Dendritic cell treated with granulocyte-macrophage colony-stimulating factor and Interleukin-4, amounts not matched to agents 40 ng/mL and 50 ng/mL, for 4 days (primary cell): Measurements from ENCODE around the gene CRY2.
"Not testable (repeated sequence)": the region's sequence is repeated elsewhere in the genome, so short reads cannot be mapped to it uniquely, and the experiment has no call there.

Experiments used
- H3K27ac Mint-ChIP-seq: one replicate; pipeline ENCODE4 v1.8.0; 2022; ENCODE audit warnings: mild to moderate bottlenecking, mixed read lengths
- H3K27me3 Mint-ChIP-seq: one replicate; pipeline ENCODE4 v1.8.0; 2022; ENCODE audit warnings: mild to moderate bottlenecking, mixed read lengths
- H3K36me3 Mint-ChIP-seq: one replicate; pipeline ENCODE4 v1.8.0; 2022; ENCODE audit warnings: low read depth, mixed read lengths
- H3K4me1 Mint-ChIP-seq: one replicate; pipeline ENCODE4 v1.8.0; 2022; ENCODE audit warnings: low read depth, mixed read lengths
- H3K4me3 Mint-ChIP-seq: one replicate; pipeline ENCODE4 v1.8.0; 2022; ENCODE audit warnings: mild to moderate bottlenecking, moderate library complexity, mixed read lengths
- H3K9me3 Mint-ChIP-seq: one replicate; pipeline ENCODE4 v1.8.0; 2022; ENCODE audit warnings: mixed read lengths
- intact Hi-C: fragments of 100-400 bp; cut with micrococcal nuclease; formaldehyde crosslinking; loops from one replicate; pipeline ENCODE4 v1.15.0; 2022

The CRY2 gene

DNA sequence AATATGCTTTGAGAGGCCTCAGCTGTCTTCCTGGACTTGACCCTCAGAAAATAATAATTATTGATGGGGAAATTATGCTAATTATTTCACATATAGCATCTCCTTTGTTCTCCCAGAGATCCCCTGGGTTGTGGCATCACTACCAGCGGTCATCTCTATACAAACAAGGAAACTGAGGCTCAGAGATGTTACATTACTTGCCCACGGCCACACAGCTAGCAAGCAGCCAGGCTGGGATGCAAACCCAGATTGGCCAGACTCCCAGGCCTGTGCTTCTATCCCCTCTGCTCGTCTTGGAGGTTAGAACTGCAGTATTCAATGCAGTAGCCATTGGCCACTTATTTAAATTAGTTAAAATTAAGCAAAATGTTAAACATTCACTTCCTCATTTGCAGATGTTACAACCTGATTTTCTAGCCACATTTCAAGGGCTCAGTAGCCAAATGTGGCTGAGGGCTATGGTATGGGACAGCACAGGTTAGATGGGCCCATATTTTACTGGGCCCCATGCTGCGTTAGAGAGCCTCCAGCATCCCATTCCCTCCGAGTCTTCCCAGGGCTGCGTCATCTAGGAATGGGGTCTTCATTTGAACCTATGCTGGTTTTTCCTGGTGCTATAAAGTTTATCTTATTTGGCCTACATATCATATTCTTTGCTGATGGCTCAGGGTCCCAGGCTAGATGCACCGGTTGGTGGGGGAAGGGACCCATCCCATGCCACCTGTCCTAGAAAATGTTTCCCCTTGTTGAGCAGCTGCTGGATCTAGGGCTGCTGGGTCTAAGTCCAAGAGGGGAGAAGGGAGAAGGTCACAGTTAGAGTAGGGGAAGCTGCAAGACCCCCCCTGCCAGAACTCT lies 40.1 kb upstream of the CRY2 start:
- no peak overlapping the region for H3K27ac Mint-ChIP-seq
- H3K36me3 Mint-ChIP-seq = peaks cover 73% of the 10 kb centered on the region
- peaks cover 55% of the 10 kb centered on the region for H3K4me1 Mint-ChIP-seq

DNA sequence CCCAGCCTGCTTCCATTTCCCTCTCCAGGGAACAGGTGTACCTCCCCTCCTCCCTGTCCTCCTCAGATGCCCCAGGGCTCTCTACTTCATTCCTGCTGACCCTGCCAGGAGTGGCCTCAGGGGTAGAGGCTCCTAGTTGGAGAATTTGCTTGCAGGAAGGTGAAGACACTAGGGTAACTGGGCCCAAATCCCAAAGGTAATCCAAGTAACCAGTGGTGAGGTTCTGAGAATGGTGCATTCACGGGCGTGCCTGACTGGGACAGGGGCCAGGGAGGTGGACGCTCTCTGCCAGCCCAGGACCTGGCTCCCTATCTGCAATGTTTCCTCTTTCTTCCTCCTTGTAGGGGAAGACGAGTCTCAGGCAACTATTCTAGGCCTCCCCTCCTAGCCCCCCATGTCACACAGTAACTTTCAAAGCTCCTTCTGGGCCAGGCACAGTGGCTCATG lies 39.5 kb upstream of the CRY2 start:
- Mint-ChIP-seq H3K9me3 (no peaks in the 10 kb centered on the region), H3K36me3 (peaks cover 80% of the 10 kb centered on the region), H3K4me3 (no peak overlapping the region), H3K27ac (no peak overlapping the region), H3K4me1 (peaks cover 55% of the 10 kb centered on the region), H3K27me3 (no peaks in the 10 kb centered on the region)
- intact Hi-C loops = loop anchor here (10.0 kb wide), 1 partner anchor 1243 kb away; the partner anchor contains the start of gene CD82

More for the DNA sequence above, 40.1 kb upstream of the CRY2 start:
- intact Hi-C loops = loop anchor here (10.0 kb wide), 1 partner anchor 1242 kb away; the partner anchor contains the start of gene CD82
- Mint-ChIP-seq H3K9me3 (no peaks in the 10 kb centered on the region), H3K27me3 (no peaks in the 10 kb centered on the region), H3K4me3 (peak overlapping the region; percentile 17)

DNA sequence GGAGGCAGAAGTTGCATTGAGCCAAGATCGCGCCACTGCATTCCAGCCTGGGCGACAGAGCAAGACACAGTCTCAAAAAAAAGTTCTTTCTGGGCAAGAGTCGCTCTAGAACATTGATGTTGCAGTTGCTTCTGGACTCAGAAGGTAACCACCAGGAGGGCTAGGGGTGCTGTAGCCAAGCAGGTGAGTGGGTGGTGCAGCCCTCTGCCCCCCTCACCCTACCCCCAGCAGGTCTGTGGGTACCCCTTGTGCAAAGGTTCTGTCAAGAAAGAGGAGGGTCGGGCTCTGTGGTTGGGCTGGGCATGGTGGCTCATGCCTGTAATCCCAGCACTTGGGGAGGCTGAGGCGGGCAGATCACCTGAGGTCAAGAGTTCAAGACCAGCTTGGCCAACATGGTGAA lies 38.8 kb upstream of the CRY2 start:
- H3K36me3 Mint-ChIP-seq = peaks cover 83% of the 10 kb centered on the region
- H3K4me3 Mint-ChIP-seq, H3K9me3 Mint-ChIP-seq, H3K27me3 Mint-ChIP-seq, H3K27ac Mint-ChIP-seq: not testable (repeated sequence)
- peaks cover 55% of the 10 kb centered on the region for H3K4me1 Mint-ChIP-seq
- intact Hi-C loops = loop anchor here (10.0 kb wide), 1 partner anchor 1244 kb away; the partner anchor contains the start of gene CD82

DNA sequence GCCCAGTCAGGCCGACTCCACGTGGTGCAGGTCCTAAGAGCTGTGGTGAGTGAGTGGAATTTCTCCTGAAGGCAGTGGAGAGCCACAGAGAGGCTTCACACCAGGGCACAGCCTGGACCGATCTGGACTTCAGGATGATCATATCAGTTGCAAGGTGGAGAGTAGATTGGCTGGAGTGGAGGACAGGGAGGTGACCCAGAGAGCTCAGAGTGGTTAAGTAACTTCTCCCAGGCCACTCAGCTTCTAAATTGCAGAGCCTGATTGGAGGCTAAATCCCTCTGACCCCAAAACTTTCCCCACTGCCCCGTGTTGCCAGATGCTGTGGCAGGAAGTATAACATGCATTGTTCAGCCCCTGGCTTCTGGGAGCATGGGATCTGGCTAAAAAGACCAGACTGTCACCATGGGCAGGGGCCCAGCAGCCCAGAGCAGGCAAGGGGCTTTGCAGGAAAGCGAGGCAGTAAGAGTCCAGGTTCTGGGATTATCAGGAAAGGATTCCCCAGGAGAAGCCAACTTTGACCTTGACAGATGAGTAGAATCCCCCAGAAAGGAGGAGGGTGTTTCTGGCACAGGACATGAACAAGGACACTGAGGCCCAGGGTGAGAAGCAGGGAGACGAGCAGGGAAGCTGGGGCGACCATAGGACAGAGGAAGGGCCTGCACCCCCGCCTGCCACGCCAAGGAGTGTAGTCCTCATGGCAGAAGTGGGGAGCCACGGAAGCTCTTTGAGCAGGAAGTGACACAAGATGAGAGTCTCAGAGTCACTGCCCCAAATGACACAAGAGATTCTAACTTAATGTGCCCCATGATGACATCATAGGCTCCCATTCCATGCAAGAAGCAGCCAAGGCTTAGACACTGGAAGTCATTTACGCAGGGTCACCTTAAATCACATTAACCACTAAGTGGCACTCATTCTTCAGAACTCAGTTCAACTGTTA lies 37.5 kb upstream of the CRY2 start:
- peak overlapping the region; percentile 10 for H3K27ac Mint-ChIP-seq
- intact Hi-C loops = loop anchor here (10.0 kb wide), 1 partner anchor 1245 kb away; the partner anchor contains the start of gene CD82
- H3K27me3 Mint-ChIP-seq = no peaks in the 10 kb centered on the region
- H3K9me3 Mint-ChIP-seq = no peaks in the 10 kb centered on the region
- H3K4me1 Mint-ChIP-seq = peaks cover 49% of the 10 kb centered on the region
- peaks cover 75% of the 10 kb centered on the region for H3K36me3 Mint-ChIP-seq
- no peak overlapping the region for H3K4me3 Mint-ChIP-seq

DNA sequence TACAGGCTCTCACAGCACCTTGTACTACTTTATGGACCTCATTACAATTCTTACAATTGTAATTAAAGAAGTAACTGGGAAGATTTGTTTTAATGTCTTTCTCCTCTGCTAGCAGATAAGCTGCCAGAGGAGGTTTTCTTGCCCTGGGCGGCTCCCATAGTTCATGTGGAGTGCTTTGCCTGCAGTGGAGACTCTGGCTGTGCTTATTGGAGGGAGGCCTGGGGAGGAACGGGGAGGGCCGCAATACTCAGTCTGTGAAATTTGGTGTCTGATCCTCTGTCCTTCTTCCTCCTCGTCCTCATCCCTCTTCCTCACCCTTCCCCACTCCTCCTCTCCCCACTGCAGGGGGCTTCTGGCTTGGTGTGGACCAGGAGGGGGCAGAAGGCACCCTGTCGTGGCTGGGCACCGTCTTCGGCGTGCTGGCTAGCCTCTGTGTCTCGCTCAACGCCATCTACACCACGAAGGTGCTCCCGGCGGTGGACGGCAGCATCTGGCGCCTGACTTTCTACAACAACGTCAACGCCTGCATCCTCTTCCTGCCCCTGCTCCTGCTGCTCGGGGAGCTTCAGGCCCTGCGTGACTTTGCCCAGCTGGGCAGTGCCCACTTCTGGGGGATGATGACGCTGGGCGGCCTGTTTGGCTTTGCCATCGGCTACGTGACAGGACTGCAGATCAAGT lies 36.7 kb upstream of the CRY2 start:
- Mint-ChIP-seq H3K4me3 (no peak overlapping the region), H3K36me3 (peaks cover 67% of the 10 kb centered on the region), H3K4me1 (peaks cover 45% of the 10 kb centered on the region), H3K27ac (no peak overlapping the region), H3K27me3 (no peaks in the 10 kb centered on the region), H3K9me3 (no peaks in the 10 kb centered on the region)
- intact Hi-C loops = no loop called here

DNA sequence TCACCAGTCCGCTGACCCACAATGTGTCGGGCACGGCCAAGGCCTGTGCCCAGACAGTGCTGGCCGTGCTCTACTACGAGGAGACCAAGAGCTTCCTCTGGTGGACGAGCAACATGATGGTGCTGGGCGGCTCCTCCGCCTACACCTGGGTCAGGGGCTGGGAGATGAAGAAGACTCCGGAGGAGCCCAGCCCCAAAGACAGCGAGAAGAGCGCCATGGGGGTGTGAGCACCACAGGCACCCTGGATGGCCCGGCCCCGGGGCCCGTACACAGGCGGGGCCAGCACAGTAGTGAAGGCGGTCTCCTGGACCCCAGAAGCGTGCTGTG lies 36.2 kb upstream of the CRY2 start:
- intact Hi-C loops = no loop called here
- peaks cover 40% of the 10 kb centered on the region for H3K4me1 Mint-ChIP-seq
- no peaks in the 10 kb centered on the region for H3K27me3 Mint-ChIP-seq
- no peaks in the 10 kb centered on the region for H3K9me3 Mint-ChIP-seq
- H3K27ac Mint-ChIP-seq = no peak overlapping the region
- H3K4me3 Mint-ChIP-seq = no peak overlapping the region
- H3K36me3 Mint-ChIP-seq = peaks cover 63% of the 10 kb centered on the region

DNA sequence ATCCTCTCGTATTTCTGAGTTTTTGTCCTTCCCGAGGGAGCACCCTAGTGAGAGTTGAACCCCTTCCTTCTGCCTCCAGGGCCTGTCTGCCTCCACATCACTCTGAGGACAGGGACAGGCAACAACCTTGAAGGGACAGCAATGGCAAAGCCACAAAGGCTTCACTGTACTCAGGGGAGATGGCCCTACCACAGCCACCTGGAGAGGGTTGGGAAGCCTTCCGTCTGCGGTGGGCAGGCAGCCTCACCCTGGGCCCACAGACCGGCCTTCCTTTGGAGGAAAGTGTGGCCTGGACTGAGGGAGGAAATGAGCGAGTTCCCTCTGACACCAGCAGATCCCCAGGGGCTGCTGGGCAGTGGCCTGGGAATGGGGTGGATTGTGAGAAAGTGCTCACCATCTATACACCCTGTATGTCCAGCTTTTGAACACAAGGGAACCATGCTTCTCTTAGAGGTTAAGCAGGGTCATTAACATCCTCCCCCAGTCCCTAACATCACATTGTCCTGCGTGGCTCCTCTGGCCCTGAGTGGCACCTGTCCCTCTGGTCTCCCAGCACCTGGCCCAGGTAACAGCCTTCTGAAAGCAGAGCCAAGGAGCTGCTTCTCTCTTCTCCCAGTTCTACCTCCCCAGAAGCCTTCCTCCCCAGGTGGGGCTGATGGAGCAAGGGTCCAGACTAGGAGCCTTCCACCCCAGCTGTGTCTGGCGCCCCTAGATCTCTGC lies 35.5 kb upstream of the CRY2 start:
- Mint-ChIP-seq H3K36me3 (peaks cover 59% of the 10 kb centered on the region), H3K9me3 (no peaks in the 10 kb centered on the region), H3K27ac (no peak overlapping the region), H3K27me3 (no peaks in the 10 kb centered on the region), H3K4me3 (no peak overlapping the region), H3K4me1 (peaks cover 34% of the 10 kb centered on the region)
- intact Hi-C loops = no loop called here

DNA sequence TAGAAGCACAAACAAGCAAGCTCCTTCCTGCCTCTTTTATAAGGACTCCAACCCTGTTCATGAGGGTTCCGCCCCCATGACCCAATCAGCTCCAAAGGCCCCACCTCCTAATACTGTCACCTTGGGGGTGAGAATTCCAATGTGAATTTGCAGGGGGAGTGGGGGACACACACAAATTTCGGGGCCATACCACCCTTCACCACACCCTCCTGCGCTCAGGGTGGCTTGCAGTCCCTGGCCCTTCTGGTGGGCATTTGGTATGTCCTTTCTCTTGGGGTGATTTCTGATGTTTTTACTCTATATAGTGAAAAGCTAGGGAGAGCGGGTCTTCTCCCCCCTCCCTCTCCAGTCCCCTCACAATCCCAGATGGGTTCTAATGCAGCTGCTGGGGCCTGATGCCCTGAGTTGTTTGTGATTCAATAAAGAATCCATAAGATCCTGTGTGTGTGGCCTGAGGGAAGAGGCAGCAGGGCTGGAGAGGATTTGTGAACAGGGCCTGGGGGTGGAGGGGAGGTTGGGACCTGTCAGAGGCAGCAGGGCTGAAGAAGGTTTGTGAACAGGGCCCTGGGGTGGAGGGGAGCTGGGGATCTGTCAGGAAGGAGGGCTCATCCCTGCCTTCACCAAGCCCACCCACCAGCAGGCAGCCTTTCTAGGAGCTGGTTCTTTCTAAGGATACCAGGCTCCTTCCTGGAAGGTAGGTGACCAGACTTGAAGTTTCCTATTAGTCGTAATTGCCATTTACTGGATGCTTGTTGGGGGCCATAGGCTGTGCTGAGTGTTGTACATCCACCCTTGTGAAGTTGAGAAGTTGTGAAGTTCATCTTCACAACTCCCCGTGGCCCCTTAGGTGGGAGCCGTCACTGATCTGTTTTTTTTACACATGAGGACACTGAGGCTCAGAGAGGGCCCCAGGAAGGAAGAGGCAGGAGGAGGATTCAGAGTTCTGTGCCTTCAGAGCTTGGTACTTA lies 34.4 kb upstream of the CRY2 start:
- H3K36me3 Mint-ChIP-seq = peaks cover 53% of the 10 kb centered on the region
- no peak overlapping the region for H3K27ac Mint-ChIP-seq
- no peak overlapping the region for H3K4me3 Mint-ChIP-seq
- H3K4me1 Mint-ChIP-seq = peaks cover 31% of the 10 kb centered on the region
- intact Hi-C loops = no loop called here
- H3K27me3 Mint-ChIP-seq = no peaks in the 10 kb centered on the region
- no peaks in the 10 kb centered on the region for H3K9me3 Mint-ChIP-seq

DNA sequence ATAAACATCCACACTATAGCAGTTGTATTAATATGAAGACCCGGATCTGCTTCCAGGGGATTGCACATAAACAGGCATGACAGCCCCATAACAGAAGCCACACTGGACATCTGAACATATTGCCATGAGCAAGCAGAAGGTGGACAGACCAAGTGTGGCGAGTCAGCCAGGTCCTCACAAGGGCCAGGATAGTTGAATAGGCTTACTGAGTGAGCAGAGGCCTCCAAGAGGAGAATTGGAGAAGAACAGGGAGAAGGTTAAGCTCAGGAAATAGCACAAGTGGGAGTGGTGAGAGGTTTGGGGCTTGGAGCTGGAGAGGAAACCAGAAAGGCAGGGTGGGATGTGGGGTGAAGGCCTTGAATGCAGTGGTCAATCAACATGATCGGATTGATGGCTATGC lies 31.5 kb upstream of the CRY2 start:
- intact Hi-C loops = no loop called here
- H3K36me3 Mint-ChIP-seq = peaks cover 24% of the 10 kb centered on the region
- H3K9me3 Mint-ChIP-seq = no peaks in the 10 kb centered on the region
- H3K27me3 Mint-ChIP-seq = no peaks in the 10 kb centered on the region
- peaks cover 9% of the 10 kb centered on the region for H3K4me1 Mint-ChIP-seq
- H3K4me3 Mint-ChIP-seq = no peak overlapping the region
- H3K27ac Mint-ChIP-seq = no peak overlapping the region

DNA sequence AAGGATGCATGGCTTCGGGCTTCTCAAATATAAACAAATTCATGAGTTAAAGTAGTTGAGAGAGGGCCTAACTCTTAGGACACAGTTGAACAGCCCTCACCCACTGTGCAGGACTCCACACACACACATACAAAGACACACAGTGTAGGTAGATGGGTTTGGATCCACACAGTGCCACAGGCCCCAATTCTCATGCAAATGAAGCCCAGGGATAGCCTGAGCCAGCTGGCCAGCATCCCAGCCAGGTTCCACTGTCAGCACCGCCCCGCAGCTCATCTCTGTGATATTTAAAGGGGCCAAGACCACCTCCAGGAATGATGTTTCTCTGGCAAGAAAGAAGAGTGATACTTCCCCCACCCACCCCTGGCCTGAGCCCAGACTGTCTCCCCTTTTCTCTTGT lies 30.7 kb upstream of the CRY2 start:
- intact Hi-C loops = no loop called here
- no peaks in the 10 kb centered on the region for H3K9me3 Mint-ChIP-seq
- no peak overlapping the region for H3K27ac Mint-ChIP-seq
- H3K4me1 Mint-ChIP-seq = peaks cover 9% of the 10 kb centered on the region
- no peak overlapping the region for H3K4me3 Mint-ChIP-seq
- no peaks in the 10 kb centered on the region for H3K27me3 Mint-ChIP-seq
- peaks cover 16% of the 10 kb centered on the region for H3K36me3 Mint-ChIP-seq

DNA sequence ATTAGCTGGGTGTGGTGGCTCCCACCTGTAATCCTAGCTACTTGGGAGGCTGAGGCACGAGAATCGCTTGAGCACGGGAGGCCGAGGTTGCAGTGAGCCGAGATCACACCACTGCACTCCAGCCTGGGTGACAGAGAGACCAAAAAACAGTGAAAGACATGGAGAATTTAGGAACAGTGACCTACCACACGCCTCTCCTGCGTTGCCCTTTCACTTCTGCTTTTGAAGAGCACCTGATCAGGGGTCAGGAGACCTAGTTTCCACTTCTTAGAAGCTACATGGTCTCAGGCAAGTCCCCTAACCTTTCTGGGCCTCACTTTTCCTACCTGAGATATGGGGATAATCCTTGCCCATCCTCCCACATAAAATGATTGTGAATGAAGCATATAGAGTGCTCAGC lies 30.1 kb upstream of the CRY2 start:
- Mint-ChIP-seq H3K4me3 (no peak overlapping the region), H3K9me3 (no peaks in the 10 kb centered on the region)

DNA sequence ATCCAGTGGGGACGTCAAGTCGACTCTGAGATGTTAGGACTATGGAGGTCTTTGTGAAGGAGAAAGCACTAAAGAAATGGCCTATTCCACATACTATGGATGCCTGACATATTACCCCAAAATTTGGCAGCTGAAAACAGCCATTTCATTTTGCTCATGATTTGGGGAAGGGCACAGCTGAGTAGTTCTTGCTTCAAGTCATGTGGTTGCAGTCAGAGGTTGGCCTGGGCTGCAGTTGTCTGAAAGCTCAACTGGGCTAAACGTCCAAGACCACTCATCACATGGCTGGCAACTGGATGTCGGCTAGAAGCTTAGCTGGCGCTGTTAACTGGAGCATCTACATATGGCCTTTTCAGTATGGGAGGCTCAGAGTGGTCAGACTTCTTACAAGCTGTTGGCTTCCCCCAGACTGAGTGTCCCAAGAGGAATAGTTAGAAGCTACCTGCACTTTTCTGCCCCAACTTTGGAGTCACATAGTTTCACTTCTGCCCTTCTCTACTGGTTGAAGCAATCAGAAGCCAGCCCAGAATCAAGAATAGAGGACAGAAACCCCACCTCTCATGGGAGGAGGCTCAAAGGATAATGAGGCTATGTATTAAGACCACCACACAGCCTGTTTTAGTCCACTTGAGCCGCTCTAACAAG lies 28.2 kb upstream of the CRY2 start:
- peaks cover 16% of the 10 kb centered on the region for H3K4me1 Mint-ChIP-seq
- H3K27me3 Mint-ChIP-seq = peaks cover 3% of the 10 kb centered on the region
- no peak overlapping the region for H3K4me3 Mint-ChIP-seq
- H3K36me3 Mint-ChIP-seq = no peaks in the 10 kb centered on the region
- H3K9me3 Mint-ChIP-seq = no peaks in the 10 kb centered on the region
- no peak overlapping the region for H3K27ac Mint-ChIP-seq
- intact Hi-C loops = no loop called here

More for the DNA sequence above, 30.1 kb upstream of the CRY2 start:
- no peaks in the 10 kb centered on the region for H3K27me3 Mint-ChIP-seq
- no peak overlapping the region for H3K27ac Mint-ChIP-seq
- peaks cover 9% of the 10 kb centered on the region for H3K4me1 Mint-ChIP-seq
- intact Hi-C loops = no loop called here
- peaks cover 10% of the 10 kb centered on the region for H3K36me3 Mint-ChIP-seq
